IMR-90 (cell line): ENCODE measurements around the gene SLC29A3. TPM values are rescaled to one million over a fixed set of nuclear protein-coding genes. Genes with fewer than 3 reads are reported as not detected.
A peak's percentile ranks its signal among the peaks of the same experiment; 100 is the strongest.

ENCODE experiments used
- ATAC-seq: fragments of 200-7000 bp; cut with Tn5 transposase; 2 replicates; pipeline ENCODE4 v1.9.1; 2020; ENCODE audit warnings: low read depth, mild to moderate bottlenecking, moderate library complexity
- BruUV-seq: library from RNA; stranded (reverse); fragments of 400-500 nt; replicated peaks from 2 replicates; lab custom pipeline; 2021; lab: Mats Ljungman, UMichigan
- CTCF ChIA-PET: fragments of 300-600 bp; formaldehyde crosslinking; extraction: SDS; loops from one replicate; lab custom pipeline; 2021; ENCODE audit warnings: antibody characterized with exemption; lab: Yijun Ruan, JAX
- POLR2A ChIA-PET: fragments of 300-600 bp; sonication (Branson Sonifier 250); formaldehyde crosslinking; loops from one replicate; lab custom pipeline; 2022; ENCODE audit warnings: antibody characterized with exemption; ENCODE audit not compliant: unreplicated experiment; lab: Charles Lee
- DNase-seq: peaks from one replicate; pipeline ENCODE4 v3.0.0; 2013
- H2AFZ ChIP-seq: replicated peaks from 2 replicates; pipeline ENCODE3; 2013; ENCODE audit warnings: low read length, mild to moderate bottlenecking; ENCODE audit not compliant: poor library complexity
- H2AK5ac ChIP-seq: 2 replicates; pipeline ENCODE4 v1.6.1; 2013; ENCODE audit warnings: low read depth, low read length, inconsistent platforms
- H2AK9ac ChIP-seq: replicated peaks from 2 replicates; pipeline ENCODE3; 2013; ENCODE audit warnings: mild to moderate bottlenecking, low read depth, low read length, moderate library complexity; ENCODE audit not compliant: poor library complexity
- H2BK120ac ChIP-seq: 2 replicates; pipeline ENCODE4 v1.6.1; 2013; ENCODE audit warnings: low read depth, low read length, inconsistent platforms
- H2BK15ac ChIP-seq: 3 replicates; pipeline ENCODE4 v1.6.1; 2013; ENCODE audit warnings: low read depth, low read length, inconsistent platforms
- H2BK20ac ChIP-seq: 2 replicates; pipeline ENCODE4 v1.6.1; 2013; ENCODE audit warnings: low read depth, mild to moderate bottlenecking, inconsistent platforms, low read length, moderate library complexity
- H2BK5ac ChIP-seq: 2 replicates; pipeline ENCODE4 v1.6.1; 2013; ENCODE audit warnings: mild to moderate bottlenecking, low read depth, low read length, inconsistent platforms; ENCODE audit not compliant: poor library complexity, severe bottlenecking
- H3K14ac ChIP-seq: replicated peaks from 2 replicates; pipeline ENCODE4 v1.6.1; 2013; ENCODE audit warnings: low read depth, low read length, inconsistent platforms
- H3K18ac ChIP-seq: 2 replicates; pipeline ENCODE4 v1.6.1; 2013; ENCODE audit warnings: low read depth, low read length, control low read depth
- H3K23ac ChIP-seq: 2 replicates; pipeline ENCODE4 v1.6.1; 2013; ENCODE audit warnings: low read depth, low read length, inconsistent platforms
- H3K27ac ChIP-seq: 2 replicates; pipeline ENCODE4 v1.5.1; 2013; ENCODE audit warnings: mild to moderate bottlenecking, control low read depth, low read length; ENCODE audit not compliant: insufficient read depth
- H3K27me3 ChIP-seq: 2 replicates; pipeline ENCODE4 v1.6.1; 2013; ENCODE audit warnings: low read length; ENCODE audit not compliant: control insufficient read depth, insufficient read depth
- H3K36me3 ChIP-seq: 2 replicates; pipeline ENCODE4 v1.6.1; 2013; ENCODE audit warnings: low read length, mixed read lengths; ENCODE audit not compliant: control insufficient read depth, insufficient read depth
- H3K4ac ChIP-seq: 2 replicates; pipeline ENCODE4 v1.6.1; 2013; ENCODE audit warnings: low read depth, low read length, inconsistent platforms
- H3K4me1 ChIP-seq: 2 replicates; pipeline ENCODE4 v1.6.1; 2013; ENCODE audit warnings: low read length, mixed read lengths; ENCODE audit not compliant: control insufficient read depth, insufficient read depth
- H3K4me2 ChIP-seq: 2 replicates; pipeline ENCODE4 v1.6.1; 2013; ENCODE audit warnings: low read depth, mild to moderate bottlenecking, control low read depth, low read length, moderate library complexity
- H3K4me3 ChIP-seq: 2 replicates; pipeline ENCODE4 v1.5.1; 2013; ENCODE audit warnings: low read depth, mild to moderate bottlenecking, control low read depth, low read length, moderate library complexity; ENCODE audit not compliant: insufficient read depth
- H3K56ac ChIP-seq: 2 replicates; pipeline ENCODE4 v1.6.1; 2013; ENCODE audit warnings: low read length, inconsistent platforms; ENCODE audit not compliant: insufficient read depth; ENCODE audit errors: extremely low read depth
- H3K79me1 ChIP-seq, 2 experiments: 2 replicates each; pipeline ENCODE4 v1.6.1; 2013; ENCODE audit warnings: low read length in 2 of 2, inconsistent platforms in 1 of 2, low read depth in 1 of 2
- H3K9ac ChIP-seq: 2 replicates; pipeline ENCODE4 v1.6.1; 2013; ENCODE audit warnings: low read depth, low read length, control low read depth
- H3K9me1 ChIP-seq: 2 replicates; pipeline ENCODE4 v1.6.1; 2013; ENCODE audit warnings: low read length, inconsistent platforms; ENCODE audit not compliant: insufficient read depth
- H3K9me3 ChIP-seq: 2 replicates; pipeline ENCODE4 v1.6.1; 2013; ENCODE audit warnings: low read length; ENCODE audit not compliant: control insufficient read depth, insufficient read depth
- H4K20me1 ChIP-seq: 2 replicates; pipeline ENCODE4 v1.6.1; 2013; ENCODE audit warnings: low read length, inconsistent platforms; ENCODE audit not compliant: insufficient read depth
- H4K5ac ChIP-seq: 2 replicates; pipeline ENCODE4 v1.6.1; 2013; ENCODE audit warnings: mild to moderate bottlenecking, low read depth, low read length, control low read depth
- H4K8ac ChIP-seq, 2 experiments: 2 replicates each; pipeline ENCODE4 v1.6.1; 2013; ENCODE audit warnings: low read depth in 2 of 2, low read length in 2 of 2, control low read depth in 1 of 2, inconsistent platforms in 1 of 2
- H4K91ac ChIP-seq: 2 replicates; pipeline ENCODE4 v1.6.1; 2013; ENCODE audit warnings: low read depth, low read length, inconsistent platforms; ENCODE audit not compliant: insufficient read depth
- BHLHE40 ChIP-seq: fragments of 150-350 bp; IDR thresholded peaks from 2 replicates; pipeline ENCODE4 v1.6.1; 2016; ENCODE audit warnings: mild to moderate bottlenecking, low read depth, low read length
- CEBPB ChIP-seq: IDR thresholded peaks from 2 replicates; pipeline ENCODE4 v1.6.1; 2012; ENCODE audit warnings: low read depth, low read length, improper control_type of control experiment
- CHD1 ChIP-seq: IDR thresholded peaks from 2 replicates; pipeline ENCODE4 v1.6.1; 2012; ENCODE audit warnings: low read depth, low read length, improper control_type of control experiment
- FOS ChIP-seq: fragments of 150-350 bp; IDR thresholded peaks from 2 replicates; pipeline ENCODE4 v1.6.1; 2016; ENCODE audit warnings: low read depth, low read length
- MAFK ChIP-seq: IDR thresholded peaks from 2 replicates; pipeline ENCODE4 v1.6.1; 2012; ENCODE audit warnings: low read depth, low read length, improper control_type of control experiment
- MAZ ChIP-seq: IDR thresholded peaks from 2 replicates; pipeline ENCODE4 v1.6.1; 2012; ENCODE audit warnings: low read depth, mild to moderate bottlenecking, low read length, improper control_type of control experiment, moderate library complexity, borderline replicate concordance
- MXI1 ChIP-seq: IDR thresholded peaks from 2 replicates; pipeline ENCODE4 v1.6.1; 2012; ENCODE audit warnings: low read depth, mild to moderate bottlenecking, low read length, moderate library complexity, borderline replicate concordance
- NFE2L2 ChIP-seq: fragments of 150-350 bp; IDR thresholded peaks from 2 replicates; pipeline ENCODE4 v1.6.1; 2016; ENCODE audit warnings: low read depth, mild to moderate bottlenecking, low read length
- POLR2A ChIP-seq: IDR thresholded peaks from 2 replicates; pipeline ENCODE4 v1.6.1; 2012; ENCODE audit warnings: mild to moderate bottlenecking, low read depth, low read length
- RCOR1 ChIP-seq: IDR thresholded peaks from 2 replicates; pipeline ENCODE4 v1.6.1; 2012; ENCODE audit warnings: mild to moderate bottlenecking, low read length, improper control_type of control experiment; ENCODE audit not compliant: insufficient replicate concordance
- RFX5 ChIP-seq: IDR thresholded peaks from 2 replicates; pipeline ENCODE4 v1.8.0; 2012; ENCODE audit warnings: low read depth, mild to moderate bottlenecking, low read length, moderate library complexity
- SMC3 ChIP-seq: fragments of 150-350 bp; IDR thresholded peaks from 2 replicates; pipeline ENCODE4 v1.6.1; 2016; ENCODE audit warnings: low read depth, mild to moderate bottlenecking, antibody characterized with exemption, low read length, moderate library complexity
- WGBS, 2 experiments: methylation state at CpG; one replicate each; pipeline versions ENCODE4 v1.1.5 to v1.1.7; 2013; ENCODE audit warnings: missing lambda C conversion rate in 2 of 2; ENCODE audit not compliant: insufficient read length in 1 of 2; ENCODE audit errors: extremely low coverage in 2 of 2; 5-methylcytosine and 5-hydroxymethylcytosine counted together
- dilution Hi-C: fragments of 300-500 bp; cut with HindIII; formaldehyde crosslinking; loops from one replicate; pipeline ENCODE4 v1.14.3; 2018; ENCODE audit warnings: low sequenced_read_pairs; ENCODE audit not compliant: unreplicated experiment
- in situ Hi-C: fragments of 300-500 bp; cut with MboI; formaldehyde crosslinking; loops from 3 replicates; pipeline ENCODE4 v1.14.3; 2019; ENCODE audit warnings: low sequenced_read_pairs, inconsistent platforms, mixed read lengths
- intact Hi-C: fragments of 100-400 bp; cut with micrococcal nuclease; formaldehyde crosslinking; loops from 2 replicates; pipeline ENCODE4 v1.10.0; 2022
- polyA plus RNA-seq, 3 experiments: library from polyadenylated mRNA; depleted of rRNA; stranded (reverse); fragments of >200 nt; gene quantifications; 2 replicates each; pipeline ENCODE4 v1.2.3, GENCODE V29; 2012; ENCODE audit warnings: low replicate concordance in 1 of 3
- total RNA-seq: library from RNA; depleted of rRNA; stranded (reverse); fragments of >200 nt; gene quantifications from 2 replicates; pipeline ENCODE4 v1.2.3, GENCODE V29; 2012

The SLC29A3 gene
- total and polyA plus RNA-seq, 2 of the 4 experiments (the other 2 are of a cell fraction), result 0.72 to 3.0 TPM

GRCh38 chr10:71391701-71392100, 72.6 kb downstream of the SLC29A3 start:
- no peak for ATAC-seq
- H2AK5ac ChIP-seq, result no peak overlapping the region
- 60% methylated on average over 1 of the region's 5 CpGs; no CpG with 5 or more reads in 1 of the 2 experiments for WGBS, 2 experiments
- no peak overlapping the region for H4K8ac ChIP-seq
- H3K4me2 ChIP-seq, result no peak overlapping the region
- CTCF ChIA-PET, result interaction anchor here (1.0 kb wide), 1 partner anchor 8 kb away, joined by 3 read pairs; no protein-coding TSS in a partner anchor
- H3K27ac ChIP-seq, result no peak overlapping the region
- H2AFZ ChIP-seq, result no peak overlapping the region
- no peak overlapping the region for H3K23ac ChIP-seq
- no peak overlapping the region for H2BK120ac ChIP-seq
- in situ Hi-C loops, result no loop called here
- H3K79me1 ChIP-seq, result no peaks in the 10 kb centered on the region
- H3K4me1 ChIP-seq, result no peaks in the 10 kb centered on the region
- H3K56ac ChIP-seq, result no peak overlapping the region
- H2BK5ac ChIP-seq, result no peak overlapping the region
- no peaks in the 10 kb centered on the region for H3K36me3 ChIP-seq
- H4K20me1 ChIP-seq, result no peaks in the 10 kb centered on the region
- dilution Hi-C loops, result no loop called here
- H4K5ac ChIP-seq, result no peak overlapping the region
- no peak for TF ChIP-seq RCOR1
- TF ChIP-seq MAZ, result no peak
- TF ChIP-seq POLR2A, result no peak
- TF ChIP-seq SMC3, result no peak
- no peak for TF ChIP-seq BHLHE40
- no peak for TF ChIP-seq MXI1
- TF ChIP-seq MAFK, result no peak
- no peak for TF ChIP-seq FOS
- TF ChIP-seq CEBPB, result no peak
- TF ChIP-seq CHD1, result no peak
- TF ChIP-seq RFX5, result no peak
- TF ChIP-seq NFE2L2, result no peak
- no peak overlapping the region for H3K4me3 ChIP-seq
- intact Hi-C loops, result no loop called here
- peaks cover 81% of the 10 kb centered on the region for H3K27me3 ChIP-seq
- H4K91ac ChIP-seq, result no peak overlapping the region
- no peaks in the 10 kb centered on the region for H3K9me1 ChIP-seq
- H2BK15ac ChIP-seq, result no peak overlapping the region
- no peak overlapping the region for H3K4ac ChIP-seq
- H3K18ac ChIP-seq, result no peak overlapping the region
- H2AK9ac ChIP-seq, result peak overlapping the region; percentile 26
- H3K14ac ChIP-seq, result no peak overlapping the region
- POLR2A ChIA-PET, result no interaction called here
- no peak overlapping the region for H3K9ac ChIP-seq
- no peaks in the 10 kb centered on the region for H3K9me3 ChIP-seq
- no TSS peak for BruUV-seq
- H2BK20ac ChIP-seq, result no peak overlapping the region
- DNase-seq, result no peak
